AG10803 (cell line): ENCODE data around the gene RPS6KA4.
"Not testable (repeated sequence)": the region's sequence is repeated elsewhere in the genome, so short reads cannot be mapped to it uniquely, and the experiment has no call there.

Experiments
- DNase-seq: peaks from one replicate; pipeline ENCODE4 v3.0.0; 2010; ENCODE audit warnings: low read depth
- H3K4me3 ChIP-seq: 2 replicates; pipeline ENCODE4 v1.5.1; 2011; ENCODE audit warnings: mild to moderate bottlenecking, low read length, control low read depth
- TF ChIP-seq, protein P1 (sequence below): conservative IDR thresholded peaks from 2 replicates; pipeline ENCODE4 v1.5.1; 2011; ENCODE audit warnings: mild to moderate bottlenecking, low read length, control low read depth, inconsistent platforms

Gene RPS6KA4

DNA sequence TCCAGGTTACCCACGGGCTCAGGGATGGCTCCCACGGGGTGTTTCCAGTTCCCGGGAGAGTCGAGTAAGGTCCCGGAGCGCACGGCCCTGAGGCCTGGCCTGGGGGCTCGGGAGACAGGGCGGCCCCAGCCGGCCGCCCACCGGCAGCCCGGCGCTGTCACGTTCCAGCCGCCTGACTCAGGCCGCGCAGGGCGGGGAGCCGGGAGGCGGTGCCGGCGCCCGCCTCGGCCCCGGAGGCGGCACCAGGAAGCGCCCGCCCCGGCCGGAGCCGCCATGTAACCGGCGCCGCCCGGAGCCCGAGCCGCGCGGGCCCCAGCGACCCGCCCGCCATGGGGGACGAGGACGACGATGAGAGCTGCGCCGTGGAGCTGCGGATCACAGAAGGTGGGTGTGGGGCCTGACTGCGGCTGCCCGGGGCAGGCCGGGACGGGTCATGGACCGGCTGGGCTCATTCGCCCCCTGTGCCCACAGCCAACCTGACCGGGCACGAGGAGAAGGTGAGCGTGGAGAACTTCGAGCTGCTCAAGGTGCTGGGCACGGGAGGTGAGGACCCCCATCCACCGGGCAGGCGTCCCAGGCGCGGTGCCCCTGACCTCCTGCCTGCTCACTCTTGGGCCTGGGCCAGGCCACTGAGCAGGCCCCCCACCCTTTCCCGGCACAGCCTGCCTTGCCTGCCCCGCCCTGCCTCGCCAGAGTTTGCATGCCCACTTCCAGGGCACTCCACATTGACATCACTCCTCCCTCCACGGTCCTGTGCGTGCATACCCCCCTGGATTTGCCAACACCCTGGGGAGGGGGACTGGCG is at the start of gene RPS6KA4:
TSS of gene RPS6KA4 (plus strand) at position 256 of the 805 bp plus-strand sequence. CDS start at position 330, 74 bp downstream.
- TF ChIP-seq, protein P1, sequence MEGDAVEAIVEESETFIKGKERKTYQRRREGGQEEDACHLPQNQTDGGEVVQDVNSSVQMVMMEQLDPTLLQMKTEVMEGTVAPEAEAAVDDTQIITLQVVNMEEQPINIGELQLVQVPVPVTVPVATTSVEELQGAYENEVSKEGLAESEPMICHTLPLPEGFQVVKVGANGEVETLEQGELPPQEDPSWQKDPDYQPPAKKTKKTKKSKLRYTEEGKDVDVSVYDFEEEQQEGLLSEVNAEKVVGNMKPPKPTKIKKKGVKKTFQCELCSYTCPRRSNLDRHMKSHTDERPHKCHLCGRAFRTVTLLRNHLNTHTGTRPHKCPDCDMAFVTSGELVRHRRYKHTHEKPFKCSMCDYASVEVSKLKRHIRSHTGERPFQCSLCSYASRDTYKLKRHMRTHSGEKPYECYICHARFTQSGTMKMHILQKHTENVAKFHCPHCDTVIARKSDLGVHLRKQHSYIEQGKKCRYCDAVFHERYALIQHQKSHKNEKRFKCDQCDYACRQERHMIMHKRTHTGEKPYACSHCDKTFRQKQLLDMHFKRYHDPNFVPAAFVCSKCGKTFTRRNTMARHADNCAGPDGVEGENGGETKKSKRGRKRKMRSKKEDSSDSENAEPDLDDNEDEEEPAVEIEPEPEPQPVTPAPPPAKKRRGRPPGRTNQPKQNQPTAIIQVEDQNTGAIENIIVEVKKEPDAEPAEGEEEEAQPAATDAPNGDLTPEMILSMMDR, result no peak
- peak; percentile 56 for DNase-seq
- H3K4me3 ChIP-seq, result peak within 1 kb of the TSS; percentile 96

GRCh38 chr11:64312947-64313346 is 46.0 kb upstream of the RPS6KA4 start:
- TF ChIP-seq, protein P1, result no peak
- no peak for DNase-seq

GRCh38 chr11:64313491-64314145 is 45.3 kb upstream of the RPS6KA4 start:
- DNase-seq, result peak; percentile 56
- TF ChIP-seq, protein P1, result no peak
- peak overlapping the region; percentile 33 for H3K4me3 ChIP-seq

More at GRCh38 chr11:64312947-64313346, 46.0 kb upstream of the RPS6KA4 start:
- H3K4me3 ChIP-seq, result no peak overlapping the region

- no peak for DNase-seq
Measured at GRCh38 chr11:64314146-64314804, 44.7 kb upstream of the RPS6KA4 start.

DNA sequence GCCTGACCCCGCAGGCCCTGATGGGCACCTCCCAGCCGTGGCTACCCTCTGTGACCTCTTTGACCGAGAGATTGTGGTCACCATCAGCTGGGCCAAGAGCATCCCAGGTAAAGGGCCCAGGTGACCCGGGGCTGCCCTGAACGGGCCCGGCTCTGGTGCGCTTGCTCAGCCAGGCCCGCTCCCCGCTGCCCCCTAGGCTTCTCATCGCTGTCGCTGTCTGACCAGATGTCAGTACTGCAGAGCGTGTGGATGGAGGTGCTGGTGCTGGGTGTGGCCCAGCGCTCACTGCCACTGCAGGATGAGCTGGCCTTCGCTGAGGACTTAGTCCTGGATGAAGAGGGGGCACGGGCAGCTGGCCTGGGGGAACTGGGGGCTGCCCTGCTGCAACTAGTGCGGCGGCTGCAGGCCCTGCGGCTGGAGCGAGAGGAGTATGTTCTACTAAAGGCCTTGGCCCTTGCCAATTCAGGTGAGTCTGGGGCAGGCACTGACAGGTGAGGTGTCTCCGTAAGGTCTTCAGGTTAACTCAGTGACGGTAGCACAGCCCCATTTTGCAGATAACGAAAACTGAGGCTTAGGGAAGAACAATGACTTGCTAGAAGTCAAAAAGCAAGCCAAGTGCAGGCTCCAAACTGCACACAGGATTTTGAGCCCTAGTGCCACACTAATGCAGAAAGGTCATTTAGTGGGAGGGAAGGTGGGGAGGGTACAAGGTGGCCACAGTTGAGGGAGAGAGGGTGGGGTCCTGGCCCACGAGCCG is 44.0 kb upstream of the RPS6KA4 start:
- H3K4me3 ChIP-seq, result no peak overlapping the region
- TF ChIP-seq, protein P1, result no peak
- DNase-seq, result no peak

More at GRCh38 chr11:64314146-64314804, 44.7 kb upstream of the RPS6KA4 start:
- peak overlapping the region; percentile 33 for H3K4me3 ChIP-seq
- TF ChIP-seq, protein P1, result peak; percentile 27

DNA sequence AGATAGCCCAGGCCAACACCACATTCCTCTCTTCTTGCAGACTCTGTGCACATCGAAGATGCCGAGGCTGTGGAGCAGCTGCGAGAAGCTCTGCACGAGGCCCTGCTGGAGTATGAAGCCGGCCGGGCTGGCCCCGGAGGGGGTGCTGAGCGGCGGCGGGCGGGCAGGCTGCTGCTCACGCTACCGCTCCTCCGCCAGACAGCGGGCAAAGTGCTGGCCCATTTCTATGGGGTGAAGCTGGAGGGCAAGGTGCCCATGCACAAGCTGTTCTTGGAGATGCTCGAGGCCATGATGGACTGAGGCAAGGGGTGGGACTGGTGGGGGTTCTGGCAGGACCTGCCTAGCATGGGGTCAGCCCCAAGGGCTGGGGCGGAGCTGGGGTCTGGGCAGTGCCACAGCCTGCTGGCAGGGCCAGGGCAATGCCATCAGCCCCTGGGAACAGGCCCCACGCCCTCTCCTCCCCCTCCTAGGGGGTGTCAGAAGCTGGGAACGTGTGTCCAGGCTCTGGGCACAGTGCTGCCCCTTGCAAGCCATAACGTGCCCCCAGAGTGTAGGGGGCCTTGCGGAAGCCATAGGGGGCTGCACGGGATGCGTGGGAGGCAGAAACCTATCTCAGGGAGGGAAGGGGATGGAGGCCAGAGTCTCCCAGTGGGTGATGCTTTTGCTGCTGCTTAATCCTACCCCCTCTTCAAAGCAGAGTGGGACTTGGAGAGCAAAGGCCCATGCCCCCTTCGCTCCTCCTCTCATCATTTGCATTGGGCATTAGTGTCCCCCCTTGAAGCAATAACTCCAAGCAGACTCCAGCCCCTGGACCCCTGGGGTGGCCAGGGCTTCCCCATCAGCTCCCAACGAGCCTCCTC is 43.1 kb upstream of the RPS6KA4 start:
- not testable (repeated sequence) for H3K4me3 ChIP-seq, DNase-seq
